ENCODE measurements around the gene GATA1.

The GATA1 gene

DNA sequence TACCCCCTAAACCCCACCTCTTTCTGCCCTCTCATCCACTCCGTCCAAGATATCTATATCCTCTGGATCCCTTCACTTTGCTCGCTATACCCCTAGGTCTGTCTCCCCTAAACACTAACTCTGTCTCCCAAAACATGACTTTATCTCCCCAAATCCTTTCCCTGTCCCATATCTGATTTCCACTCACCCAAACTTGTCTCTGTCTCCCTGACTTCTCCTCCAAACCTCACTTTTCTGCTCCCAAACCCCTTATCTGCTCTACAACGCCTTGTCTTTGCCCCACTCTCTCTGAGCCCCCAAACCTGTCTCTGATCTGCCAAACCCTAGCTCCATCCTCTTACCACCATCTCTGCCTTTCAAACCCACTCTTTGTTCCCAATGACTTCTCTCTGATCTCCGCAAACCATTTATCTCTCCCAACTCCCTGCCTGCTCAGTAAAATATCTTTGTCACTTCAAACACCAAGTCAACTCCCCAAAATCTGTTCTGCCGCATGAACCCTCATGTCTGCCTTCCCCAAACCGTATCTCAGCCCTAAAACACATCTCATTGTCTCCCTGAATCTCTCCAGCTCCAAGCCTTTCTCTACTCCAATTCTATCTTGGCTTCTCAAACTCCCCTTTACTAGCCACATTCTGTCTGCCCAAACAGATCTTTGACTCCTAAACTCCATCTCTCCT is 575 bp downstream of the GATA1 start:
- no peak for DNase-seq (ENCODE audit: extremely low spot score)
- CTCF ChIA-PET: no interaction called here
- TF ChIP-seq, protein P1, sequence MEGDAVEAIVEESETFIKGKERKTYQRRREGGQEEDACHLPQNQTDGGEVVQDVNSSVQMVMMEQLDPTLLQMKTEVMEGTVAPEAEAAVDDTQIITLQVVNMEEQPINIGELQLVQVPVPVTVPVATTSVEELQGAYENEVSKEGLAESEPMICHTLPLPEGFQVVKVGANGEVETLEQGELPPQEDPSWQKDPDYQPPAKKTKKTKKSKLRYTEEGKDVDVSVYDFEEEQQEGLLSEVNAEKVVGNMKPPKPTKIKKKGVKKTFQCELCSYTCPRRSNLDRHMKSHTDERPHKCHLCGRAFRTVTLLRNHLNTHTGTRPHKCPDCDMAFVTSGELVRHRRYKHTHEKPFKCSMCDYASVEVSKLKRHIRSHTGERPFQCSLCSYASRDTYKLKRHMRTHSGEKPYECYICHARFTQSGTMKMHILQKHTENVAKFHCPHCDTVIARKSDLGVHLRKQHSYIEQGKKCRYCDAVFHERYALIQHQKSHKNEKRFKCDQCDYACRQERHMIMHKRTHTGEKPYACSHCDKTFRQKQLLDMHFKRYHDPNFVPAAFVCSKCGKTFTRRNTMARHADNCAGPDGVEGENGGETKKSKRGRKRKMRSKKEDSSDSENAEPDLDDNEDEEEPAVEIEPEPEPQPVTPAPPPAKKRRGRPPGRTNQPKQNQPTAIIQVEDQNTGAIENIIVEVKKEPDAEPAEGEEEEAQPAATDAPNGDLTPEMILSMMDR (IDR thresholded peaks at IDR 0.05; ENCODE audit: control extremely low read depth, extremely low read depth, low read depth, missing control alignments): no peak
- POLR2A ChIA-PET: no interaction called here

DNA sequence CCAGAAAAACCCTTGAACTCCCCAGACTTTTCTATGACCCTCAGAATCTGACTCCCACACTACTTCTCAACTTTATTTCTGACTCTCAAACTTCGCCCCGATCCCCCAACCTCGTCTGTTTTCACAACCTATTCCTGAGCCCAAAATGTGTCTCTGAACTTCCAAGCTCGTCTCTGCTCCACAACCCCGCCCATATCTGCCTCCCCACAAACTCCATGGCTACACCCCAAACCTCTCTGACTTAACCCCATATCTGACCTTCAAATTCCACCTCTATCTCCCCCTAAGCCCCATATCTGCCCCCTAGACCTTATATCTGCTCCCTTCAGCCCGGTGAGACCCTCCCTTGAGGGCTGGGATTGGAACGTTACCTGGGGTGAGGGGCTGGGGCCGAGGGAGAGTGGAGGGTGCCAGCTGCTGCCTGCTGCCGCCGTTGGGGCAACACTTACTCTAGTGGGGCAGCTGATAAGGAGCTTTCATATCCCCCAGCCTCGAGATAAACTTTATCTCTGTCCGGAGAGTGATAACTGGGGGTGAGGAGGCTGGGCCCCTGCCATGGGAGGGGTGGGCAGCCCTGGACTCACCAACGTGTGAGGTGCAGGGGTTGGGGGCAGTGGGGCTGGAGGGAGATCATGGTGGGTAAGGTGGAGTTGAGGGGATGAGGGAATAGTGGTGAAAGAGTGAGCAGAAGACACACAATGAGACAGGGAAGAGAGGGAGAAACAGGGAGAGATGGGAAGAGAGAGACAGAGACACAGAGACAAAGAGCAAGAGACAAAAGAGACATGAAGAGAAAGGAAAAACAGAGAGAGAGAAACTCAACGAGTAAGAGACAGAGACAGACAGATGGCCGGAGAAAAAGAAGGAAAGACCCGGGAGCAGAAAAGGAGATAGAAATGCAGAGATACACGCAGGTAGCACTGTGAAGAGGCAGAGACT is 1.4 kb downstream of the GATA1 start:
- TF ChIP-seq, protein P1 (IDR thresholded peaks at IDR 0.05; ENCODE audit: control extremely low read depth, extremely low read depth, low read depth, missing control alignments): no peak
- CTCF ChIA-PET: no interaction called here
- POLR2A ChIA-PET: no interaction called here
- DNase-seq (ENCODE audit: extremely low spot score): no peak

DNA sequence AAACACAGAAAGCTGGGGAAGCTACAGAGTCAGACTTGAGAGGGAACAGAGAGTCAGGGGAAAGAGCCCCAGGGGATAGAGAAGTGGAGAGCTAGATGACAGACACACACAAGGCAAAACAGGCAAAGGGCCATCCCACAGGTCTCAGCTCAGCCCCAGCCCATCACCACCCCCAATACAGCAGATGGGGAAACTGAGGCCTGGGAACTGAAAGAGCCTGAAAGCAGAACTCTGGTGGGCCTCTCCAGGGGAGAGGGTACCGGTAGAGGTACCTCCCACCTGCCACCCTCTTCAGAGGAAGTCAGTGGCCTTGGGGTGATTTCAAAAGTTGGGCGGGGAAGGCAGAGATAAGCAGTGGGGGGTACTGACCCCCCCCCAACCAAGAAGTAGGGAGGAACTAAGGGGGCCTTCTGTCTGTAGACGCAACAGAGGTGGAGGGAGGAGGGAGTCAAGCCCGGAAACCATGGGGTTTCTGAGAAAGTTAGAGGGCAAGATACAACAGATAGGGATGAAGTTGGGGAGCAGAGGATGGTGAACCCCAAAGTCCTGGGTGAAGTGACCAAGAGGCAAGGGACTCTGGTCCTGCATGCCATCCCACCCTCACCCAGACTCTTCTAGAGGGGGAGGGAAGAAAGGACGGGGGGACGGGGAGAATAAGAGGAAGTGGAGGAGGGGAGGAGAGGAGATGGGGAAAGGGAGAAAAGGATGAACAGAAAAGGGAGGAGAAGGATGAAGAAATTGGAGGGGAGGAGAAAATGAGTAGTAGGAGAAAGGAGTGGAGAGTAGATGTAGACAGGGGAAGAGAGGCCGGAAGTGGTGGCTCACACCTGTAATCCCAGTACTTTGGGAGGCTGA is 3.2 kb downstream of the GATA1 start:
- no peak for DNase-seq (ENCODE audit: extremely low spot score)
- ChIA-PET POLR2A (no interaction called here), CTCF (no interaction called here)
- TF ChIP-seq, protein P1 (IDR thresholded peaks at IDR 0.05; ENCODE audit: control extremely low read depth, extremely low read depth, low read depth, missing control alignments): no peak

DNA sequence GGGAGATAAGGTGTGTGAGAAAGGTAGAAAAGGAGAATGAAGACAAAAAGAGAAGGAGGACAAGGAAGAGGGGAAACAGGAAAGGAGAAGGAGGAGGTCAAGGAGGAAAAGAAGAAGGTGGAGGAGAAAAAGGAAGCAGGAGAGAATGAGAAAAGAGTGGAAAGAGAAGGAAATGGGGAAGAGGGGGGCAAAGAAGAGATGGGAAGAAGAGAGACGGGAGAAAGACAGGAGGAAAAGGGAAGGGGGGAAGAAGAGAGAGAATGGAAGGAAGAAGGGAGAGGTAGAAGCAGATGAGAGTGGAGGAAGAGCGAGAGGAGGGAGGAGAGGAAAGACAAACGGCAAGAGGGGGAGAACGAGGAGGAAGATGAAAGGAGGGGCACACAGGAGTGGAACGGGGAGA is 4.1 kb downstream of the GATA1 start:
- ChIA-PET POLR2A (no interaction called here), CTCF (no interaction called here)
- no peak for DNase-seq (ENCODE audit: extremely low spot score)
- TF ChIP-seq, protein P1 (IDR thresholded peaks at IDR 0.05; ENCODE audit: control extremely low read depth, extremely low read depth, low read depth, missing control alignments): no peak

DNA sequence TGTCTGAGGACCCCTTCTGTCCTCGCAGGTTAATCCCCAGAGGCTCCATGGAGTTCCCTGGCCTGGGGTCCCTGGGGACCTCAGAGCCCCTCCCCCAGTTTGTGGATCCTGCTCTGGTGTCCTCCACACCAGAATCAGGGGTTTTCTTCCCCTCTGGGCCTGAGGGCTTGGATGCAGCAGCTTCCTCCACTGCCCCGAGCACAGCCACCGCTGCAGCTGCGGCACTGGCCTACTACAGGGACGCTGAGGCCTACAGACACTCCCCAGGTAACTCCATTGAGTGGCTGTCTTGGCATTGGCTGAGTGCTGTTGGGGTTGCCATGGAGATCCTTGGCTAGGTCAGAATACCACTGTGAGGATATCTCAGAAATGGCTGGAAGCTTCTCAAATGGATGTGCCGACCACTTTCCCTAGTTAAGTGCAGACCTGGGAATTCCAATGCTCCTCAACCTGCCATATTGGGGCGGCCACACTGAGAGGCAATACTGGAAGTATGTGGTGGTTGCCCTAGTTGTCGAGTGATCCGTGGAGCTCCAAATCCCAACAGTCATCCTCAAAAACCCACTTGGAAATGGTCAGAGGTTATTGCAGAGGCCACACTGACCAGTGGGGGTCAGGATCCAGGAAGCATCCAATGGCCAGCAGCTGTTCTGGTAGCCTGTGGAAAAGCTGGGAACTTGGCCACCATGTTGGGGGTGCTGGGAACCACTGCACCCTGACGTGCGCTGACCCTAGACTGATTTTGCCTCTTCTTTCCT is 4.9 kb downstream of the GATA1 start:
- TF ChIP-seq, protein P1 (IDR thresholded peaks at IDR 0.05; ENCODE audit: control extremely low read depth, extremely low read depth, low read depth, missing control alignments): no peak
- no peak for DNase-seq (ENCODE audit: extremely low spot score)
- ChIA-PET CTCF (no interaction called here), POLR2A (no interaction called here)

DNA sequence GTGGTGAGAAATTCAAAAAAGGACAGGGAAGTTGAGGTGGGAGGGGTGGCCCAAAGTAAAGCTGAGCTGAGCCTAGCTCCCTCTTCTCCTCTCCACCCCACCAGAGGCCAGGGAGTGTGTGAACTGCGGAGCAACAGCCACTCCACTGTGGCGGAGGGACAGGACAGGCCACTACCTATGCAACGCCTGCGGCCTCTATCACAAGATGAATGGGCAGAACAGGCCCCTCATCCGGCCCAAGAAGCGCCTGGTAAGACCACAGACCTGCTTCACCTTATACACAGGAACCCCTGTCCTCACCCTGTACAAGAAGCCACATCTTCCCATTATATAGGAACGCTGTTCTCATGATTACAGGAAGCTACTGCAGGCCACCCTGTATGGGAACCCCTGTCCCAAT is 5.8 kb downstream of the GATA1 start:
- CTCF ChIA-PET: no interaction called here
- TF ChIP-seq, protein P1 (IDR thresholded peaks at IDR 0.05; ENCODE audit: control extremely low read depth, extremely low read depth, low read depth, missing control alignments): no peak
- POLR2A ChIA-PET: no interaction called here
- no peak for DNase-seq (ENCODE audit: extremely low spot score)
